Endodermal cell (in vitro differentiated cells): ENCODE data around the gene GRK4. TPM values are rescaled to one million over a fixed set of nuclear protein-coding genes. Genes with fewer than 3 reads are reported as not detected.

Experiments
- DNase-seq: peaks from one replicate; pipeline ENCODE4 v3.0.0-alpha.2; 2017
- H3K27ac ChIP-seq: 2 replicates; pipeline ENCODE4 v1.5.1; 2013; ENCODE audit warnings: mild to moderate bottlenecking, low read depth, low read length, moderate library complexity
- H3K27me3 ChIP-seq: 2 replicates; pipeline ENCODE4 v1.6.1; 2013; ENCODE audit warnings: mild to moderate bottlenecking, low read length, moderate library complexity; ENCODE audit not compliant: insufficient read depth, control insufficient read depth, poor library complexity, severe bottlenecking
- H3K36me3 ChIP-seq: 2 replicates; pipeline ENCODE4 v1.7.0; 2013; ENCODE audit warnings: mild to moderate bottlenecking, low read length, moderate library complexity; ENCODE audit not compliant: control insufficient read depth, insufficient read depth
- H3K4me1 ChIP-seq: one replicate; pipeline ENCODE4 v1.7.0; 2013; ENCODE audit warnings: low read length; ENCODE audit not compliant: control insufficient read depth, insufficient read depth
- H3K4me3 ChIP-seq: 2 replicates; pipeline ENCODE4 v1.5.1; 2013; ENCODE audit warnings: mild to moderate bottlenecking, low read length, moderate library complexity
- H3K9ac ChIP-seq: 2 replicates; pipeline ENCODE4 v1.6.1; 2013; ENCODE audit warnings: mild to moderate bottlenecking, low read length, moderate library complexity; ENCODE audit not compliant: poor library complexity, severe bottlenecking; ENCODE audit errors: extremely low read depth
- H3K9me3 ChIP-seq: 2 replicates; pipeline ENCODE4 v1.6.1; 2013; ENCODE audit warnings: mild to moderate bottlenecking, low read length, moderate library complexity; ENCODE audit not compliant: control insufficient read depth
- H3K27ac Mint-ChIP-seq: 2 replicates; pipeline ENCODE4 v1.8.0; 2020; ENCODE audit warnings: mixed read lengths
- H3K27me3 Mint-ChIP-seq: 2 replicates; pipeline ENCODE4 v1.8.0; 2021; ENCODE audit warnings: mild to moderate bottlenecking, mixed read lengths; ENCODE audit not compliant: insufficient read depth
- H3K36me3 Mint-ChIP-seq: 2 replicates; pipeline ENCODE4 v1.8.0; 2020; ENCODE audit warnings: low read depth, mixed read lengths
- H3K4me1 Mint-ChIP-seq: 2 replicates; pipeline ENCODE4 v1.8.0; 2020; ENCODE audit warnings: mixed read lengths
- H3K4me3 Mint-ChIP-seq: 2 replicates; pipeline ENCODE4 v1.8.0; 2020; ENCODE audit warnings: mild to moderate bottlenecking, moderate library complexity, mixed read lengths
- H3K9me3 Mint-ChIP-seq: 2 replicates; pipeline ENCODE4 v1.8.0; 2020; ENCODE audit warnings: mild to moderate bottlenecking, mixed read lengths
- CTCF ChIP-seq: fragments of 200-600 bp; sonication (generic); conservative IDR thresholded peaks from 2 replicates; pipeline ENCODE4 v1.5.0; 2021; ENCODE audit warnings: antibody characterized with exemption, mild to moderate bottlenecking
- WGBS, 2 experiments: methylation state at CpG; one replicate each; pipeline versions ENCODE4 v1.1.5 to v1.1.7; 2013; ENCODE audit warnings: missing lambda C conversion rate in 2 of 2, mixed read lengths in 1 of 2; ENCODE audit not compliant: insufficient coverage in 1 of 2, insufficient read length in 1 of 2; 5-methylcytosine and 5-hydroxymethylcytosine counted together
- total RNA-seq, 2 donors: library from RNA; stranded (reverse); fragmentation: NEBNext Ultra II Directional in 1 of 2; extraction: Animal tissue kit (Norgen Biotek cat#: 25700) in 1 of 2; gene quantifications; 2 replicates in 1 of 2; 3 replicates in 1 of 2; pipeline ENCODE4 v1.2.1, GENCODE V29; 2021

The GRK4 gene
- total RNA-seq, 2 donors from 2014 or later, result 2.8 to 4.2 TPM

GRCh38 chr4:3074846-3075651, 111.7 kb downstream of the GRK4 start:
- H3K36me3 ChIP-seq, result peaks cover 11% of the 10 kb centered on the region
- peak overlapping the region; percentile 95 for H3K9ac ChIP-seq
- Mint-ChIP-seq H3K9me3 (no peaks in the 10 kb centered on the region), H3K4me1 (peaks cover 14% of the 10 kb centered on the region), H3K4me3 (peak overlapping the region; percentile 88), H3K36me3 (peaks cover 3% of the 10 kb centered on the region), H3K27ac (peak overlapping the region; percentile 99), H3K27me3 (peaks cover 3% of the 10 kb centered on the region)
- peak overlapping the region; percentile 96 for H3K4me3 ChIP-seq
- no peak for TF ChIP-seq CTCF
- H3K27me3 ChIP-seq, result no peaks in the 10 kb centered on the region
- H3K27ac ChIP-seq, result peak overlapping the region; percentile 89
- H3K9me3 ChIP-seq, result no peaks in the 10 kb centered on the region
- WGBS, 2 experiments, result 0% methylated on average over 7 to 60 of the region's 60 CpGs
- DNase-seq, result peak; percentile 93
- peaks cover 3% of the 10 kb centered on the region for H3K4me1 ChIP-seq

GRCh38 chr4:3075652-3075981, 112.2 kb downstream of the GRK4 start:
- 4 to 5% methylated on average over 4 to 5 of the region's 8 CpGs for WGBS, 2 experiments
- Mint-ChIP-seq H3K4me1 (peaks cover 14% of the 10 kb centered on the region), H3K36me3 (peaks cover 6% of the 10 kb centered on the region), H3K4me3 (peak overlapping the region; percentile 88), H3K27me3 (peaks cover 3% of the 10 kb centered on the region), H3K9me3 (no peaks in the 10 kb centered on the region), H3K27ac (peak overlapping the region; percentile 78)
- peak overlapping the region; percentile 95 for H3K9ac ChIP-seq
- peak overlapping the region; percentile 50 for H3K27ac ChIP-seq
- no peak for TF ChIP-seq CTCF
- H3K36me3 ChIP-seq, result peaks cover 11% of the 10 kb centered on the region
- H3K27me3 ChIP-seq, result no peaks in the 10 kb centered on the region
- H3K4me3 ChIP-seq, result peak overlapping the region; percentile 96
- H3K9me3 ChIP-seq, result no peaks in the 10 kb centered on the region
- no peak for DNase-seq
- H3K4me1 ChIP-seq, result peaks cover 3% of the 10 kb centered on the region

- Mint-ChIP-seq H3K9me3 (no peaks in the 10 kb centered on the region), H3K27ac (peak overlapping the region; percentile 44), H3K4me1 (peaks cover 14% of the 10 kb centered on the region), H3K36me3 (peaks cover 11% of the 10 kb centered on the region), H3K4me3 (no peak overlapping the region), H3K27me3 (no peaks in the 10 kb centered on the region)
- Histone ChIP-seq H3K4me1 (peaks cover 3% of the 10 kb centered on the region), H3K9me3 (no peaks in the 10 kb centered on the region), H3K27me3 (no peaks in the 10 kb centered on the region), H3K9ac (no peak overlapping the region), H3K4me3 (no peak overlapping the region), H3K36me3 (peaks cover 16% of the 10 kb centered on the region), H3K27ac (no peak overlapping the region)
- no peak for DNase-seq
- no peak for TF ChIP-seq CTCF
- 90 to 100% methylated on average over 2 of the region's 2 CpGs for WGBS, 2 experiments
These were observed 114.4 kb downstream of the GRK4 start for GRCh38 chr4:3077796-3078195.
